DMS53 treated with DMSO at 0.1 percent for 48 hours (cell line): ENCODE measurements around the gene COMTD1.
"Not testable (repeated sequence)": the region's sequence is repeated elsewhere in the genome, so short reads cannot be mapped to it uniquely, and the experiment has no call there.

ENCODE experiments used
- DNase-seq: peaks from one replicate; lab custom pipeline; 2025; ENCODE audit not compliant: unreplicated experiment; lab: John Stamatoyannopoulos, UW

Gene COMTD1

DNA sequence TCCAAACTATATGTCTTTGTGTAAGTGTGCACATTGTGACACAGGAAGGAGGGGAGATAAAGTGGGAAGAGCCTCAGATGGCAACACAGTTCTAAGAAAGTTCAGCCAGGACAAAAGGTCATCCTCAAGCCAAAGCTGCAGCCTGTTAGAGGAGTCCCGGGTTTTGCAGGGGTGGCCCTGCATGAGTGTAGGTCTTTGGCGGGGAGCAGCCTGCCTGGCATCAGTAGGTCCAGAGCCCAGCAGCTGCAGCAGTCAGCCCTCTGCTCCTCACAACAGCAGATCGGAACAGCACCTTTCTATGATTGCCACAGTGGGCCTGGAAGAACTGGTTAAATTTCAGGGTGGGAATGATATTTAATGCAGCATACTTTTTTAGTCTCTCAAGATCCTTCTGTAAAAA, 38.7 kb downstream of the COMTD1 start:
- no peak for DNase-seq

DNA sequence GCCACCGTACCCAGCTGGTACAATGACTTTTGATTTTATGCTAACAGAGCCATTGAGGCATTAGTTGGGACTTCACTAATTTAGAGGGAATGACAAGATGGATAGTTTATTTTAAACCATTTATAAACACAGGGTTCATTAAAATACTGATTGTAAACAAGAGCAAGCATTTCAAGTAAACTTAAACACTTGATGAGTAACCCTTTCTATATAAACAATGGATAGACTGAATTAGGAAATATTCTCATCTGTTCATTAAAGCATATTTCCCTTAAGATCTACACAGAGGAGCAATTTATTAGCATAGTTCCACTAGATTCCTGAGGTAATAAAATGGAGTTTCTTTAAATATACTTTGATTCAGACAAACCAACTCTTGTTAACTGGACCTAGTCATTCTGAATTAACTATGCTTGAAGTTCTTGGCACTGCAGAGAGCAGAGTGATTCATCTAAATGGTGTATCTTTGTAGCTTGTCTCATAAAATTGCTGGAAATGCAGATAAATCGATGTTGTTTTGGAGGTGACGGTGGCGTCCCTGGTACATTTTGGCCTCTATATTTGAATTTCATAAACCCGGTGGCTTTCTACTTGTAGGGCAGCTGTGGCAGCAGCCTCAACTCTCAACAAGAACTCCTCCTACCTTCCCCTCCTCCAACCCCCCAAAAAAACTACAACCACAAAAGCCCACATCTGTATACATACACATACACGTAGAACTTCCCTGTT, 40.6 kb downstream of the COMTD1 start:
- DNase-seq = no peak

DNA sequence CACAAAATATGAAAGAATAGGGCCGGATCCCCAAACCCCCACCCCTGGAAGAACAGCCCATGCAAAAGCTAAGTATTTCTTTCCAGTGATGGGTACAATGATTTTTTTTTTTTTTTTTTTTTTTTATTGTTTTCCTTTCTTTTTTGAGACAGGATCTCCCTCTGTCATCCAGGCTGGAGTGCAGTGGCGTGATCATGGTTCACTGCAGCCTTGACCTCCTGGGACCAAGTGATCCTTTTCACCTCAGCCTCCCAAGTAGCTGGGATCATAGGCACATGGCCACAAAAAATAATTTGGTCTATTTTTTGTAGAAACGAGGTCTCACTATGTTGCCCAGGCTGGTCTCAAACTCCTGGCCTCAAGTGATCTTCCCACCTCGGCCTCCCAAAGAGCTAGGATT, 41.1 kb downstream of the COMTD1 start:
- DNase-seq = not testable (repeated sequence)

DNA sequence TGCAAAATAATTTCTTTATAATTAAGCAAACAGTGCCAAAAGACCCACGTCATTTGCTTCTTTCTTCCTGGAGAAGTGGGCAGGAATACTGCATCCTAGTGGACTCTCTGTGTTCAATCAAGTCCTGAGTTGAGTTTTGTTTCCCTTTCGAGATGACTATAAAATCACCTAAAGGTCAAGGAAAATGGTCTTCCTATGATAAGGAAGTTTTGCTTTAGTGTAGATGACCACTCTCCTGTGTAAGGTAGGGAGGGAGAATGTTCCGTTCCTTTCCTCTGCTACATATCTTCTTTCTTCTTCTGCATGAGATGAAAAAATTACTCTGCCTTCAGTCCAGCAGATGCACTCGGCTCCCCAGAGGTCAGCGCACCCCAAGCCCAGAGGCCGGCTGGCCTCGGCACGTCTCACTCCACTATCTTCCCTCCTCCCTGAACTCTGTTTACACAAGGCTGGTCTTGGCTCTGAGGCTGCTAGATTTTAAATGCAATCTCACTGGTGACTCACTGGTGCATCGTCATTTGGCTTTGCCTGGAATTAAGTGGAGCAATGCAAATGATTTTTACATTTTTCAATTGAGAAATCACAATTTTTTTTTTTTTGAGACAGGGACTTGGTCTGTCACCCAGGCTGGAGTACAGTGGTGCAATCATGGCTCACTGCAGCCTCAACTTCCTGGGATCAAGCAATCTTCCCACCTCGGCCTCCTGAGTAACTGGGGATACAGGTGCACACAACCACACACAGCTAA, 43.8 kb downstream of the COMTD1 start:
- DNase-seq = peak; percentile 47

DNA sequence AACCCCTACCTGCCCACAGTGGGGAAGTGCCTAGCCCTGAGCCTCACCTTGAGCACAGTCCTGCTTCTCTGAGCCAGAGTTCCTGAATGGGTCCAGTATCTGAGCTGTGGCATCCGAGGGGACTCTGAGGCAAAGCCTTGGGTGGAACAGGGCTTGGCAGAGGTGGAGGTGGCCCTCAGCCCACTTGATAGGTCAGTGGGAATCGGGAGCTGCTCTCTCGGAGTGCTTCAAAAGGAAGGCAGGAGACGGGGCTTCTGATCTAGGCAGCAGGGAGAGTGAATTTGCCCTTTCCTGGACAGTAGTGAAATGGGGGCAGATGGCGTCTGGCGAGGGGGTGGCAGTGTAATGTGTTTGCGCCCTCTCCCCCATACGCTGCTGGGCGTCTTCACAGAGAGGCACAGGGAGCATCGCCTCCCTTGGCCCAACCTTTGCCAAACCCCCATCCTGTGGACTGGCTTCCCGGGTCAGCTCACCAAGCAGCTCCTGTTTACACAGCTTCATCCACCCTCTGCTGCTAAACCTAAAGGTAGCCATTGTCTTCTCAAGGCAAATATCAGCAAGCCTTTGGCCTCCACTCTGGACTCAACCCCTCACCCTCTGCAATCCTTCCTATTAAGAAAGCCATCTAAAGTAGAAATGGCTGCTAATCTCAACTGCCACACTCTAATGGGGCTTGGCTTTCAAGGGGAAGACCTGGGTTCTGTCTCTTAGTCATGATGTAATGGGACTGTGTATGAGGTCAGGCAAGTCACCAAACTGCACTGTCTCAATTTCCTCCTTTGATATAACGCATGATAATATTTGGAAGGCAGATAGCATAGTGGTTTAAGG, 46.3 kb downstream of the COMTD1 start:
- DNase-seq = no peak

DNA sequence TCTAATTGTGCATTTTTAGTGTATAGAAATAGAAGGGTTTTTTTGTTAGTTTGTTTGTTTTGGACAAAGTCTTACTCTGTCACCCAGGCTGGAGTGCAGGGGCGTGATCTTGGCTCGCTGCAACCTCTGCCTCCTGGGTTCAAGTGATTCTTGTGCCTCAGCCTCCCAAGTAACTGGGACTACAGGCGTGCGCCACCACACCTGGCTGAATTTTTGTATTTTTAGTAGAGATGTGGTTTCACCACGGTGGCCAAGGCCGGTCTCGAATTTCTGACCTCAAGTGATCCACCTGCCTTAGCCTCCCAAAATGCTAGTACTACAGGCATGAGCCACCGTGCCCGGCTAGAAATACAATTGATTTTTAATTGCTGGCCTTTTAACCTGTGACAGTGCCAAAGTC, 47.2 kb downstream of the COMTD1 start:
- DNase-seq = not testable (repeated sequence)

DNA sequence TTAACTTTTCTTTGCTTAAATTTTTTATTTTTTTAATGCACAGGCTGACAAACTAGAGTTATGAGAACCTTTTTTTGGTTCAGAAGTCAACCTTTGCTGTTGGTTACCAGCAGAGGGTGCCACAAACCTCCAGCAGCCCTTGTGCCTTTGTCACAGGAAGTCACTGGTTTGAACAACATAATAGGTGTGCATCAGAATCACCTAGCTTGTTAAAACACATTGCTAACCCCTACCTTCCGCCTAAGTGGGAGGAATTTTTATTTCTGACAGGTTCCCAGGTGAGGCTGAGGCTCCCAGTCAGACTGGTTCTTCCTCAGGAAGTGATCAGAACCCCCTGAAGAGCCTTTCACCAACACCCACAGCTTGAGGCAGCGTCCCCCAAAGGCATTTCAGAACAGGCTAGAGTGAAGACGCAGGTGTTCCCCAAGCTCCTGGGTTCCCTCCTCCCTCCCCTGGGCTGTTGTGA, 47.8 kb downstream of the COMTD1 start:
- peak; percentile 49 for DNase-seq

DNA sequence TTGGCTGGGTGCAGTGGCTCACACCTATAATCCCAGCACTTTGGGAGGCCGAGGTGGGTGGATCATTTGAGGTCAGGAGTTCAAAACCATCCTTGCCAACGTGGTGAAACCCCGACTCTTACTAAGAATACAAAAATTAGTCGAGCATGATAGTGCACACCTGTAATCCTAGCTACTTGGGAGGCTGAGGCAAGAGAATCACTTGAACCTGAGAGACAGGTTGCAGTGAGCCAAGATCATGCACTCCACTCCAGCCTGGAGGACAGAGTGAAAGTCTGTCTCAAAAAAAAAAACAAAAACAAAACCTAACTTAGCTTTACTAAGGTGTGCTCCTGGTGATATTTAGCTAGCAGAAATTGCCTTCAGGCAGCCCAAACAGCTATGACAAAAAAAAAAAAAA, 49.4 kb downstream of the COMTD1 start:
- no peak for DNase-seq
